Hematopoietic multipotent progenitor cell treated with erythropoietin and hydrocortisone succinate and interleukin-3 and kit ligand, for 4 days (in vitro differentiated cells): ENCODE data around the gene LPGAT1.

Source experiments
- DNase-seq: peaks from one replicate; pipeline ENCODE4 v3.0.0-alpha.2; 2015

The LPGAT1 gene

GRCh38 chr1:211828584-211829342 is 1.8 kb downstream of the LPGAT1 start:
- DNase-seq = no peak

GRCh38 chr1:211827051-211827450 is 3.5 kb downstream of the LPGAT1 start:
- DNase-seq = no peak

GRCh38 chr1:211825980-211826379 is 4.6 kb downstream of the LPGAT1 start:
- no peak for DNase-seq

- peak; percentile 53 for DNase-seq
These were observed 7.7 kb downstream of the LPGAT1 start for GRCh38 chr1:211822677-211823407.

GRCh38 chr1:211816586-211816985 is 14.0 kb downstream of the LPGAT1 start:
- DNase-seq = no peak

- no peak for DNase-seq
These were observed 16.2 kb downstream of the LPGAT1 start for GRCh38 chr1:211814313-211814712.

- peak; percentile 24 for DNase-seq
These were observed 17.0 kb downstream of the LPGAT1 start for GRCh38 chr1:211813590-211813989.

- DNase-seq = no peak
These were observed 18.0 kb downstream of the LPGAT1 start for GRCh38 chr1:211812584-211812983.

GRCh38 chr1:211811848-211812247 is 18.7 kb downstream of the LPGAT1 start:
- peak; percentile 27 for DNase-seq

- DNase-seq = no peak
These were observed 19.4 kb downstream of the LPGAT1 start for GRCh38 chr1:211811126-211811525.

- no peak for DNase-seq
These were observed 22.1 kb downstream of the LPGAT1 start for GRCh38 chr1:211808475-211808874.

- DNase-seq = no peak
These were observed 25.6 kb downstream of the LPGAT1 start for GRCh38 chr1:211804915-211805314.

- peak; percentile 27 for DNase-seq
These were observed 29.5 kb downstream of the LPGAT1 start for GRCh38 chr1:211800925-211801607.

- no peak for DNase-seq
These were observed 32.6 kb downstream of the LPGAT1 start for GRCh38 chr1:211797994-211798393.

GRCh38 chr1:211791979-211792378 is 38.6 kb downstream of the LPGAT1 start:
- DNase-seq = no peak

GRCh38 chr1:211789641-211790464 is 40.7 kb downstream of the LPGAT1 start:
- no peak for DNase-seq

GRCh38 chr1:211788626-211789025 is 41.9 kb downstream of the LPGAT1 start:
- DNase-seq = no peak

- peak; percentile 5 for DNase-seq
These were observed 46.7 kb downstream of the LPGAT1 start for GRCh38 chr1:211783897-211784296.

GRCh38 chr1:211783266-211783665 is 47.3 kb downstream of the LPGAT1 start:
- no peak for DNase-seq

- no peak for DNase-seq
These were observed 49.3 kb downstream of the LPGAT1 start for GRCh38 chr1:211781260-211781659.

GRCh38 chr1:211775170-211775569 is 55.4 kb downstream of the LPGAT1 start:
- no peak for DNase-seq

GRCh38 chr1:211764701-211765100 is 65.9 kb downstream of the LPGAT1 start:
- DNase-seq = no peak

- DNase-seq = no peak
These were observed 68.4 kb downstream of the LPGAT1 start for GRCh38 chr1:211762206-211762605.
